ENCODE results near the gene TMEM106C. TPM values are rescaled to one million over a fixed set of nuclear protein-coding genes. Genes with fewer than 3 reads are reported as not detected.

The TMEM106C gene
- total RNA-seq, 1 donor from 2014 or later, result 139 TPM

DNA sequence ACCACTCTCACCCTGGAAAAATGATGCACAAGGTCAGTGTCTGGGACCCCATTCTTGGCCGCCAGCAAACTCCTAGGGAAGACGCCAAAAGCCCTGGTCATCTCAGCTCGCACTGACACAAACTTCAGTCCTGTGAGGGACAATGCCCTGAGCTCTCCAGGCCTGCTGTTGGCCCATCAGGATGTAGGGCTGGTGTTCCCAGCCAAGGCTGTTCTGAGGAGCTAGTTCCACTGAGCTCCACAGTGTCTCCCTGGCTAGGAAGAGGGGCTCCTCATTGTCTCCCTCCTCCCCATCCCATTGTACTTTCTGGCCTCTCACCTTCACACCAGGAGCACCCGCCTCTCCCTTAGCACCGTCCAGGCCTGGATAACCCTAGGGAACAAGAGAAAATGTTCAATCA lies 30.1 kb downstream of the TMEM106C start:
- DNase-seq (ENCODE audit: low spot score), result no peak
- peaks cover 78% of the 10 kb centered on the region for H3K27me3 Mint-ChIP-seq (ENCODE audit: insufficient read depth)
- H3K27ac Mint-ChIP-seq, result no peak overlapping the region
- H3K36me3 Mint-ChIP-seq (ENCODE audit: low read depth), result no peaks in the 10 kb centered on the region
- peaks cover 17% of the 10 kb centered on the region for H3K4me1 Mint-ChIP-seq (ENCODE audit: low read depth)
- H3K4me3 Mint-ChIP-seq, result no peak overlapping the region
- no peaks in the 10 kb centered on the region for H3K9me3 Mint-ChIP-seq
- intact Hi-C loops (cut with micrococcal nuclease), result no loop called here

GRCh38 chr12:47995981-47996401 lies 32.6 kb downstream of the TMEM106C start:
- Mint-ChIP-seq H3K36me3 (ENCODE audit: low read depth) (no peaks in the 10 kb centered on the region), H3K4me1 (ENCODE audit: low read depth) (peaks cover 5% of the 10 kb centered on the region), H3K27ac (no peak overlapping the region), H3K4me3 (no peak overlapping the region), H3K27me3 (ENCODE audit: insufficient read depth) (peaks cover 89% of the 10 kb centered on the region), H3K9me3 (no peaks in the 10 kb centered on the region)
- no peak for DNase-seq (ENCODE audit: low spot score)
- intact Hi-C loops (cut with micrococcal nuclease), result no loop called here

DNA sequence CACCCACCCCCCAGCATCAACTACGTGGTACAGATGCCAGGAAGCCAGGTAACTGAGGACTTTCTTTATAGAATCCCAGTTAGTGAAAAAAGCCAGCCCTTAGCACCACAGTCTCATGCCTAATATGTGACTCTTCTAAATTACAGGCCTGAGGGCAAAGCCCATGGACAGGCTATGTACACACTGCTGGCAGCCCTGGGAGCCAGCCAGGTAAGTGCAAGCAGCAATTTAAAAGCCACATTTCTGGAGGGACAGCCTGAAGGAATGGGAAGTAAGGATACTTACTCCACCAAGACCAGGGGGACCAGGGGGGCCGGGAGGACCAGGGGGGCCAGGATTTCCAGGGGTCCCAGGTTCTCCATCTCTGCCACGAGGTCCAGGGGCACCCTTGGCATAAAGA lies 33.9 kb downstream of the TMEM106C start:
- intact Hi-C loops (cut with micrococcal nuclease), result no loop called here
- Mint-ChIP-seq H3K27ac (no peak overlapping the region), H3K4me1 (ENCODE audit: low read depth) (peaks cover 15% of the 10 kb centered on the region), H3K9me3 (no peaks in the 10 kb centered on the region), H3K36me3 (ENCODE audit: low read depth) (no peaks in the 10 kb centered on the region), H3K27me3 (ENCODE audit: insufficient read depth) (peaks cover 91% of the 10 kb centered on the region), H3K4me3 (no peak overlapping the region)
- no peak for DNase-seq (ENCODE audit: low spot score)

DNA sequence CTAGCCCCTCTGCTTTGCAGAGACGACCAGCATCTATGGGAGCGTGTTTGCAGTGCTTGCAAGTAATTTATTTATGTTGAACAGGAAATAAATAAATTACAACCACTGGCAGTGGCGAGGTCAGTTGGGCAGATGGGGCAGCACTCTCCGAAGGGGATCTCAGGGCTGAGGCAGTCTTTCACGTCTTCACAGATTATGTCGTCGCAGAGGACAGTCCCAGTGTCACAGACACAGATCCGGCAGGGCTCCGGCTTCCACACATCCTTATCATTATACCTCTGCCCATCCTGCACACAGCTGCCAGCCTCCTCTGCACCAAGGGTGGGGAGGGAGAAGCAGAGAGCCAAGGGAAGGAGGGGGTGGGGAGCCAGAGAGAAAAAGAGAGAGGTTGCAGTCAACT lies 36.4 kb downstream of the TMEM106C start:
- no peak overlapping the region for H3K4me3 Mint-ChIP-seq
- no peak overlapping the region for H3K27ac Mint-ChIP-seq
- peaks cover 32% of the 10 kb centered on the region for H3K4me1 Mint-ChIP-seq (ENCODE audit: low read depth)
- DNase-seq (ENCODE audit: low spot score), result no peak
- H3K36me3 Mint-ChIP-seq (ENCODE audit: low read depth), result no peaks in the 10 kb centered on the region
- H3K9me3 Mint-ChIP-seq, result no peaks in the 10 kb centered on the region
- H3K27me3 Mint-ChIP-seq (ENCODE audit: insufficient read depth), result peaks cover 89% of the 10 kb centered on the region
- intact Hi-C loops (cut with micrococcal nuclease), result loop anchor here (5.0 kb wide), 3 partner anchors 167 to 977 kb away; partner anchors contain the start of genes CCDC184 and WNT1

- peak overlapping the region; percentile 54 for H3K4me3 Mint-ChIP-seq
- DNase-seq (ENCODE audit: low spot score), result no peak
- H3K9me3 Mint-ChIP-seq, result no peaks in the 10 kb centered on the region
- peaks cover 86% of the 10 kb centered on the region for H3K27me3 Mint-ChIP-seq (ENCODE audit: insufficient read depth)
- no peaks in the 10 kb centered on the region for H3K36me3 Mint-ChIP-seq (ENCODE audit: low read depth)
- peak overlapping the region; percentile 36 for H3K27ac Mint-ChIP-seq
- H3K4me1 Mint-ChIP-seq (ENCODE audit: low read depth), result peaks cover 32% of the 10 kb centered on the region
- intact Hi-C loops (cut with micrococcal nuclease), result loop anchor here (5.0 kb wide), 3 partner anchors 166 to 976 kb away; partner anchors contain the start of genes CCDC184 and WNT1
Observed at GRCh38 chr12:48000878-48001504, 37.6 kb downstream of the TMEM106C start.

DNA sequence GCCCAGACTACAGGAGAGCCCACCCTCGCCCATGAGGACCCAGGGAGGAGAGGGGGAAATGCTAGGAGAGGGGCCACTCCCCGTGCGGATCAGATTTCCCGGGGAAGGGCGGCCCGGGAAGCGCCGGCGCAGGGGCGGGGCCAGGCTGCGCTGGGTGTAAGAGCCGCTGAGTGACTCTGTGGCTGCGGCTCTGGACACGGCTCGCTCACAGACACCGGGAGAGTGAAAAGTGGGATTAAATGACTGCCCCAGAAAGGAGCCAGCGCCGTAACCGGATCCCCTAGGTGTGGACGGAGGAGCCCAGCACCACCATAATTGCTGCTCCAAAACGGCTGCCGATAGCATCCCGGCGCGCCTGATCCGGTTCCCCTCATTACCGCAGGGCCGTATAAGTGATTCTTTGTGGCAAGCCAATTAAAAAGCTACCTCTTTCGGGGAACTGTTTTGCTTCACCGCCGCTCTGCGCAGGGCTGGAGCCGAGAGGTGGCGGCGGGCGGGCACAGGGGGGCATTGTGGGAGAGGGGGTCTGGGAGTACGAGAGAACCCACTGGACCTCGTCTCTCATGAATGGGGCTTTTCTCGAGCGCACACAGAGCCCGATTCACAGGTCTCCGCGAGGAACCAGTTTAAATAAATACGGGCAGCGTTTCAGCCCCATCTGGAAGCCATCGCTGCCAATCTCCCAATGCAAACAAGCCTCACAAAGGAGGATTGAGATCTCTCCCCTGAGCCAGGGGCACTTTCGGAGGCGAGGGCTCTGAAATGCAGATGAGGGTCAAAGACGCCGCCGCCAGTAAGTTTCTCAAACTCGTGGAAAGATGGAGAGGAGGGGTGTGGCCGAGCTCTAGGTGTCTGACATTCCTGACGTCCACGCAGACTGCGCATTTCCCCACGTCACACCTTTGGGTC lies 38.4 kb downstream of the TMEM106C start:
- H3K27ac Mint-ChIP-seq, result peak overlapping the region; percentile 36
- peaks cover 32% of the 10 kb centered on the region for H3K4me1 Mint-ChIP-seq (ENCODE audit: low read depth)
- intact Hi-C loops (cut with micrococcal nuclease), result loop anchor here (2.0 to 5.0 kb wide), 4 partner anchors 39 to 976 kb away; partner anchors contain the start of genes CCDC184, TMEM106C and WNT1
- H3K9me3 Mint-ChIP-seq, result no peaks in the 10 kb centered on the region
- peaks cover 87% of the 10 kb centered on the region for H3K27me3 Mint-ChIP-seq (ENCODE audit: insufficient read depth)
- no peak for DNase-seq (ENCODE audit: low spot score)
- peak overlapping the region; percentile 54 for H3K4me3 Mint-ChIP-seq
- H3K36me3 Mint-ChIP-seq (ENCODE audit: low read depth), result no peaks in the 10 kb centered on the region

GRCh38 chr12:48002414-48002730 lies 39.0 kb downstream of the TMEM106C start:
- DNase-seq (ENCODE audit: low spot score), result no peak
- no peaks in the 10 kb centered on the region for H3K9me3 Mint-ChIP-seq
- no peak overlapping the region for H3K27ac Mint-ChIP-seq
- H3K4me1 Mint-ChIP-seq (ENCODE audit: low read depth), result peaks cover 32% of the 10 kb centered on the region
- intact Hi-C loops (cut with micrococcal nuclease), result loop anchor here (2.0 to 5.0 kb wide), 4 partner anchors 40 to 975 kb away; partner anchors contain the start of genes CCDC184, TMEM106C and WNT1
- H3K36me3 Mint-ChIP-seq (ENCODE audit: low read depth), result no peaks in the 10 kb centered on the region
- peak overlapping the region; percentile 54 for H3K4me3 Mint-ChIP-seq
- H3K27me3 Mint-ChIP-seq (ENCODE audit: insufficient read depth), result peaks cover 87% of the 10 kb centered on the region

GRCh38 chr12:48002773-48003218 lies 39.4 kb downstream of the TMEM106C start:
- H3K36me3 Mint-ChIP-seq (ENCODE audit: low read depth), result no peaks in the 10 kb centered on the region
- H3K4me3 Mint-ChIP-seq, result peak overlapping the region; percentile 54

GRCh38 chr12:48003226-48004052 lies 40.0 kb downstream of the TMEM106C start:
- DNase-seq (ENCODE audit: low spot score), result no peak
- Mint-ChIP-seq H3K4me1 (ENCODE audit: low read depth) (peaks cover 32% of the 10 kb centered on the region), H3K27ac (peak overlapping the region; percentile 35), H3K27me3 (ENCODE audit: insufficient read depth) (peaks cover 89% of the 10 kb centered on the region), H3K4me3 (peak overlapping the region; percentile 54), H3K9me3 (no peaks in the 10 kb centered on the region), H3K36me3 (ENCODE audit: low read depth) (no peaks in the 10 kb centered on the region)
- intact Hi-C loops (cut with micrococcal nuclease), result loop anchor here (2.0 to 5.0 kb wide), 4 partner anchors 41 to 974 kb away; partner anchors contain the start of genes CCDC184, TMEM106C and WNT1

More at GRCh38 chr12:48002773-48003218, 39.4 kb downstream of the TMEM106C start:
- Mint-ChIP-seq H3K4me1 (ENCODE audit: low read depth) (peaks cover 32% of the 10 kb centered on the region), H3K9me3 (no peaks in the 10 kb centered on the region), H3K27ac (no peak overlapping the region), H3K27me3 (ENCODE audit: insufficient read depth) (peaks cover 89% of the 10 kb centered on the region)
- intact Hi-C loops (cut with micrococcal nuclease), result loop anchor here (2.0 to 5.0 kb wide), 4 partner anchors 40 to 975 kb away; partner anchors contain the start of genes CCDC184, TMEM106C and WNT1
- no peak for DNase-seq (ENCODE audit: low spot score)

DNA sequence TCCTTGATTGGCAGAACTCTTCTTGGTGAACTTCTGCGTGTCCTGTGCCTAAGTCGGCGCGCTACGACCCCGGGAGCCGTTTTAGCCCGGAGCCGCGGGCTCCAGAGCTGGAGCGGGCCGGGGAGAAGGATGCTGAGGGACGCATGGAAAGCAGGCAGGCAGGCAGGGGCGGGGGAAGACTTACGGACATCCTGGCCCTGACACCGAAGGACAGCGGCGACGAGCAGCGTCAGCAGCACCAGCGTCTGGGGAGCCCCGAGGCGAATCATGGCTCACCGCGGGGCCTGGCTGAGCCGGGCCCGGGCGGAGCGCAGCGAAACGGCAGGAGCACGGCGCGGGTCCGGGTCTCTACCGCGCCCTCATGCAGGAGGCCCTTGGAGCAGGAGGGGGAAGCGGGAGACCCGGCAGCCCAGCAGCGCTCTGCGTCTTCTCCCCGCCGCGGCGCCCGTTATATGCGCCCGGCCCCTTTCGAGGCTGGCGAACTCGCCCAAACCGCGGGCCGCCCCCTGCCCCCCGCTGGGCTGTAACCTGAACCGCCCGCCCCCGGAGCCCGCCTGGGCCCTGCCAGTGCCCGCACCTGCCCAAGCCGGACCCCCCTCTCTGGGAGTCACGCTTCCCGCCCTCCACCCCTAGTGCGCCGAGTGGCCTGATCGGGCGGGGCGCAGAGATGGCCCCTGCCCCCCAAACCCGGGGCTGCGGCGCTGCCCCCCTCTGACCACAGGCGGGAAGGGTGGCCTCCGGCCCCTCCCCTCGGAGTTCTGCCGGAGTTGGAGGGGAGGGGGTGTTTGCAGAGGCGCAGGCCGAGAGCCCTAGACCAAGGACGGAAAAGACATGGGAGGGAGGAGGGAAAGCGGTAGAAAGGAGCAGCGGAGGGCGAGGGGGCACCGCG lies 40.9 kb downstream of the TMEM106C start, which contains the start of gene COL2A1:
COL2A1 (minus strand) TSS at position 424 of the 889 bp plus-strand sequence; CDS start at position 269, 155 bp downstream.
- H3K27me3 Mint-ChIP-seq (ENCODE audit: insufficient read depth), result peaks cover 88% of the 10 kb centered on the region
- no peaks in the 10 kb centered on the region for H3K36me3 Mint-ChIP-seq (ENCODE audit: low read depth)
- H3K4me1 Mint-ChIP-seq (ENCODE audit: low read depth), result peaks cover 32% of the 10 kb centered on the region
- H3K9me3 Mint-ChIP-seq, result no peaks in the 10 kb centered on the region
- DNase-seq (ENCODE audit: low spot score), result no peak
- peak within 1 kb of the TSS; percentile 35 for H3K27ac Mint-ChIP-seq
- intact Hi-C loops (cut with micrococcal nuclease), result loop anchor here (5.0 kb wide), 3 partner anchors 163 to 973 kb away; partner anchors contain the start of genes CCDC184 and WNT1
- peak within 1 kb of the TSS; percentile 41 for H3K4me3 Mint-ChIP-seq

DNA sequence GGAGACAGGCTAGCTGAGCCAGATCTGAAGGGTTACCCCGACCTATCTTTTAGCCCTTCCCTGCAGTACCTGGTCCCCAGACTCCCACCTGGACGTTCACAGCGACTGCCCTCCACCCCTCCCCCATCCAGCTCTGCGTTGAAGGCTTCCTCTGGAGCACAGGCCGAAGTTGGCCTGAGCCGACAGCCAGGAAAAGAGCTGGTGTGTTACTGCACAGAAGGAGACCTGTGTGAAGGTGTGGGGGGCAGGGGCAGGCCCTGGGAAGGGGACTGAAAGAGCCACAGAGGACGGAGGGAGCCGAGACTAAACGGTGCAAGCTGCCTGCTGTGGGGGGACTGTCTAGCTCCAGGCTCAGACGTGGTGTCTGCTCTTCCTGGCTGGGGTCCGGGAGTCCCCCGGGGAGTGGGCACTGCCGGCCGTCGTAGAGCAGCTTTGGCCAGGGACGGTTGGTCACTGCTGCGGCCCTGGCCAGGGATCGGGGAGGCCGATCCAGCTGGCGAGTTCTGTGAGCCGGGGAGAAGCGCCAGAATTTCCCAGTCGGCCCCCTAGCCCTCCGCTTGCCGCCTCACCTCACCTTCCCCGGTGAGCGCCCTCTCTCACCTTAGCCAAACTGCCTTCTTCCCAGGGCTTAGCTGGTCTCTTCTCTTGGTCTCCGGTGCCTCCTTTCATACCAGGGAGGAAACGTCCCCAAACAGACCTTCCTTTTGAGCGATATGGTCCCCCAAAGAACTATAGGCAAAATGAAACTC lies 41.8 kb downstream of the TMEM106C start:
- intact Hi-C loops (cut with micrococcal nuclease), result no loop called here
- Mint-ChIP-seq H3K27ac (no peak overlapping the region), H3K4me3 (peak overlapping the region; percentile 25), H3K27me3 (ENCODE audit: insufficient read depth) (peaks cover 83% of the 10 kb centered on the region), H3K36me3 (ENCODE audit: low read depth) (no peaks in the 10 kb centered on the region), H3K9me3 (no peaks in the 10 kb centered on the region), H3K4me1 (ENCODE audit: low read depth) (peaks cover 32% of the 10 kb centered on the region)
- no peak for DNase-seq (ENCODE audit: low spot score)

All from activated T-helper 1 cell treated with anti-CD3 and anti-CD28 coated beads, Interleukin-12 subunit alpha, Interleukin-12 subunit beta, Interleukin-2, Interleukin-4 antibody, amounts not matched to agents 30 ng/mL and 10 ng/mL and 1 ng/mL, durations not matched to agents 14 hours and 24 hours and 36 hours (primary cell).